WTC11 (cell line): ENCODE data around the gene RPS28.

Source experiments
- CTCF ChIP-seq: fragments of 200-600 bp; IDR thresholded peaks from 2 replicates; pipeline ENCODE4 v1.8.0; 2022; ENCODE audit warnings: antibody characterized with exemption
- SP1 ChIP-seq: sonication (generic); formaldehyde crosslinking; conservative IDR thresholded peaks from 2 replicates; pipeline ENCODE4 v1.8.1; 2022; ENCODE audit warnings: missing genetic modification reagents
- ZBTB43 ChIP-seq: sonication (generic); formaldehyde crosslinking; IDR thresholded peaks from 2 replicates; pipeline ENCODE4 v1.8.1; 2023; ENCODE audit warnings: mild to moderate bottlenecking, missing genetic modification reagents
- ZNF317 ChIP-seq: sonication (generic); formaldehyde crosslinking; IDR thresholded peaks from 2 replicates; pipeline ENCODE4 v1.8.1; 2023; ENCODE audit warnings: low read depth, mild to moderate bottlenecking, moderate library complexity, missing genetic modification reagents, borderline replicate concordance

GRCh38 chr19:8333767-8334457 lies 12.6 kb downstream of the RPS28 start:
- TF ChIP-seq SP1 (CRISPR knock-in tag) (no peak), ZNF317 (CRISPR knock-in tag) (no peak), CTCF (no peak), ZBTB43 (no peak)
